NCI-H1694 (cell line): ENCODE data around the gene TTC28.
"Not testable (repeated sequence)": the region's sequence is repeated elsewhere in the genome, so short reads cannot be mapped to it uniquely, and the experiment has no call there.

ENCODE experiments used
- DNase-seq: peaks from one replicate; lab custom pipeline; 2025; lab: John Stamatoyannopoulos, UW

The TTC28 gene

DNA sequence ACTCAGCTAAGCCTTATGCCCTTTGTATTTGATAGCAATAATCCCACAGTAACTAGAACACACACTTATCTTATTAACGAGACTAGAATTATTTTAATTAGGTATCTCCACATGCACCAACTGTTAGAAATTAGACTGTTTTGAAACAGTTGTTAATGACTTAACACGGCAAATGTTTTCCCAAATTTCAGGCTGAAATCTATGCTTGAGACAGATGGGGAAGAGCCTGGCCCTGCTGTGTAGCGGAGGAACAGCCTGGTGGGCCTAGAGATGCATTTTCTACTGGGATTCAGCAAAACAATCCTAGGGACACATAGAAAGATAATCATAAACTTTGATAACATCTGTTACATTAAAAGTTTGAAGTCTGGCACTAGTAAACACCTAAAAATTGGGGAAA lies 273.4 kb downstream of the TTC28 start:
- peak; percentile 34 for DNase-seq

GRCh38 chr22:28405588-28405987 lies 274.1 kb downstream of the TTC28 start:
- no peak for DNase-seq

DNA sequence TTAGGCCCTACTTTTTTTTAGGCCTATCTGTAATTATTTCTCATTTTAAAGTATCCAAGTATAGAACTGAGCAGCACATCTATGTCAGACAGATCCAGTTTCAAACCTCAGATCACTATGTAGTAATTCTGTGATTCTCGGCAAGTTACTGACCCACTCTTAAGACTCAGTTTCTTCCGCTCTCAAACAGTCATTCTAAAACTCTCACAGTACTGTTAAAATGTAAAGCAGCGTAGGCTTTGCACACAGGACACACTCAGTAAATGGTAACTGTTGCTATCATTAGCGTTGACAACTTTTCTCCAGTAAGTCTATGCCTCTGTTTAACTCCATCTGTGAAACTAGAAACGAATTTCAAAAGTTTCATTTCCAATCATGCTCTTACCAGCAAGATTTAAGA lies 277.1 kb downstream of the TTC28 start:
- no peak for DNase-seq

GRCh38 chr22:28402060-28402459 lies 277.6 kb downstream of the TTC28 start:
- no peak for DNase-seq

DNA sequence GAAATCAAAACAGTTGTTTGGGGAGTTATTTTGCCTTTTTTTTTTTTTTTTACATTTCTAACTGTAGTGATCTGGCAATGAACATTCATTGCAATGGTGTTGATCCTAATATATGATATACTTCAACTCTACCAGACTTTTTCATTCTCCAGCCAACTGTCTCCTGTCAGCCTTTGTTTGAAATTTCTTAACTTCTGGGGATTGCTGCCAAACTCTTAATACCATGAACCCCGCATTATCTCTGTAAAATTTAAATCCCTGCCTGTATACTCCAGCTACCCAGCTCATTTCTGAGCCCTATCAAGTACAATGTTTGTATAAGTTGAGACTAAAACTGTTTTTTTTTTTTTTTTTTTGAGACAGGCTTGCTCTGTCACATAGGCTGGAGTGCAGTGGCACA lies 280.7 kb downstream of the TTC28 start:
- no peak for DNase-seq

- no peak for DNase-seq
Measured at GRCh38 chr22:28398355-28398754, 281.3 kb downstream of the TTC28 start.

DNA sequence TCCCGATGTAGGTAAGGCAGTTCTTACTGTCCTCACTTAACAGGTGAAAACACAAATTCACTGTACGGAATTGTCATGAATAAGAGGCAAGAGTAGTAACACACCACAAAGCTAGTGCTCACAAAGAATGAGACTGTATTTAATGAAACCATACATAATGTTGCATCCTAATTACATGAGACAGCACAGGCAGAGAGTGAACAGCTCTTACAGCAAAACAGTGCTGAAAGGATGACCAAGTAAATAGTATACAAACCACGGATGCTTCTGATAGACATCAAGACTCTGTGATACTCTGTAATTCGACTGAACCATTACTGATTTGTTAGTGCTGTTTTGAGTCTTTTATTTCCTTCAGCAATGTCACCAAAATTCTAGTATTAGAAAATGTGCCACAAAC lies 282.3 kb downstream of the TTC28 start:
- DNase-seq = no peak

DNA sequence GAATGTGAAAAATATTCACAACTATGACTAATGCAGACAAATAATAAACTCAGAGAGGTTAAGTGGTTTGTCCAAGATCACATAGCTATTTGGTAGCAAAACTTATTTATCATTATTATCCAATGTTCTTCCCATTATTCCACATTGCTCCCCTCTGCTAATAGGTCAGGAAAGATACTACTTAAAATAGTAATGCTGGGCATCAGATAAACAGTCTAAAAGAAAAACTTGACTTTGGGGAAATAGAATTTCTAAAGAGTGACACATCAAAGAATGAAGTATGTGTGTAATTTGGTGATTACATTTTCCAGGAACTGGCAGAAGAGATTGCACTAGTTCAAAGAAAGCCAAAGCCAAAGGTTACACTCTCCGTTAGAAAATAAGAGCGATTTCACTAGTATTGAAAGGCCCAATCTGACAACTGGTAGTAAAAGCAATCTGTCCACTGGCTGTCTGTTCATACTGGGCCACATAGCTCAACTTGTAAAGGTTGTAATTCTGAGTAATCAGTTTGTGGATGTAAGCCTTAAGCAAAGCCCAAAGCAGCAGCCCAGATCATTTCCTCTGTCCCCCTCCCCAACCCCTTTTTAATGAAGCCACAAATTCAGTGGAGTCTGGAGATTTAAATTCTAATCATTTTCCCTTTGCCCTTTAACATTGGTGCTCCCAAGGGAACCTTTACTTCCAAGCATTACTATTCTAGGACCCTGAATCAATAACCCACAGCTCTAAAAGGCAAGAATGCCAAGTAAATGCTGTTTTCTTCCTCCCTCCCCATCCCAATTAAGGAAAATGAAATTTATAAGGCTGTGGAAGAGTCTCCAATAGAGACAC lies 283.5 kb downstream of the TTC28 start:
- no peak for DNase-seq

DNA sequence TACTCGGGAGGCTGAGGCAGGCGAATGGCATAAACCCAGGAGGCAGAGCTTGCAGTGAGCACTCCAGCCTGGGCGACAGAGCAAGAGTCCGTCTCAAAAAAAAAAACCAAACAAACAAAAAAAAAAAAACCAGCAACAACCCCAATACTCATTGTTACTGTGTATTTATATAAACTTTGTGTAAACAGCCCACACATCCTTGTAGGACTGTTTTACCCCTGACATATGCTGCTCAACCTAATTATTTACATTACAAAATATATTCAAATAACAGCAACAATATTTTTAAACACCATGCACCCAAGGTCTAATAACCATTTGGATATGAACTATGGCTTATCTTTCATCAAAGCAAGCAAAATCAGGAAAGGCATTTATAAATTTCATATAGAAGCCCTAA lies 284.1 kb downstream of the TTC28 start:
- no peak for DNase-seq

GRCh38 chr22:28394513-28395110 lies 285.0 kb downstream of the TTC28 start:
- DNase-seq = no peak

- no peak for DNase-seq
Measured at GRCh38 chr22:28381429-28382167, 298.0 kb downstream of the TTC28 start.

DNA sequence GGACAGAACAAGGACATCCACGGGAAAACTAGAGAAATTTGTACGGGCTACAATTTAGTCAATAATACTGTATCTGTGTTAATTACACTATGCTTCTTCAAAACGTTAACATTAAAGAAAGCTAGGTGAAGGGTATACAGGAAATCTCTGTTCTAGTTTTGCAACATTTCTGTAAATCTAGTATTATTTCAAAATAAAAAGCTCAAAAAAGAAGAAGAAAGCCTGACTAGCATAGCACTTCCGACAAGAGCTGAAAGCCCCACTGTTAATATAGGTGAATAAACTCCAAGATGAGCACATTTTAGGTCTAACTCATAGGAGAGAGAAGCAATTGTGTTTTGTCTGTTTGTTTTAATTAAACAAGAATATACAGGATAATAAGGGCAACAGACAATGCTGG lies 299.7 kb downstream of the TTC28 start:
- no peak for DNase-seq

GRCh38 chr22:28379075-28379779 lies 300.4 kb downstream of the TTC28 start:
- DNase-seq = no peak

- DNase-seq = no peak
Measured at GRCh38 chr22:28375761-28376534, 303.7 kb downstream of the TTC28 start.

DNA sequence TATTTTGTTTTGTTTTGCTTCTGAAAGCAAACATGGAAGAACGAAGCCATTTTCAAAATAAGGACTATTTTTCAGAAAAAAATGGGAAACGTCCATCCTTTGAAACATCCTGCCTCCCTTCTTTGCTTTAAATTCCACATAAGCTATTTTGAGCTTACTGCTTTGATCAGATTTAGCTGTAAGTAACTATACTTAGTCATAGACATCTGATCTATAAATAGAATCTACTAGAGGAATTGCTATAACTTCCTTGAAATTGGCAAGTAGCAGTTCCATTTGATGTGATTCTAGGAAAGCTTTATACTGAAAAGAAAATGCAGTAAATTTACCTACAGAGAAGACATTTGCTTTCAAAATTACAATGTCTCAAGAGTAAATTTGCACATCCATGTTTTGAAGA lies 305.8 kb downstream of the TTC28 start:
- DNase-seq = no peak

DNA sequence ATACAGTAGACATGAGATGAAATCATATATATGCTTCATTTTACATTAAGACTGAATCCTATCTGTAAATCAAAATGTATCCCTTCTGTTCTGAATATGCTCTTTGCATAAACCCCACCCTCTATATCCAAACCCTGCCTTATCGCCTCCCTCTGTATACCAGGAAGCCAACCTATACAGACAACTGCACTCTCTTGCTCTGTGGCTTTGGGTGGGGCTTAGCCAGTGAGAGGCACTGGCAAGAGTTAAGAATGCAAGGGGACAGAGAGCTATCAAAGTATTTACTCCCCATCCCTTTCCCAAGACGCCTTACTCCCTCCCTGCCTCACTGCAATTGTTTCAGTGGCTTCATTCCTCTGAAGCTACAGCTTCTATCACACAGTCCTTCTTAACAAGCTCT lies 309.8 kb downstream of the TTC28 start:
- DNase-seq = no peak

GRCh38 chr22:28366856-28367255 lies 312.8 kb downstream of the TTC28 start:
- DNase-seq = no peak

GRCh38 chr22:28365371-28365770 lies 314.3 kb downstream of the TTC28 start:
- DNase-seq = no peak

DNA sequence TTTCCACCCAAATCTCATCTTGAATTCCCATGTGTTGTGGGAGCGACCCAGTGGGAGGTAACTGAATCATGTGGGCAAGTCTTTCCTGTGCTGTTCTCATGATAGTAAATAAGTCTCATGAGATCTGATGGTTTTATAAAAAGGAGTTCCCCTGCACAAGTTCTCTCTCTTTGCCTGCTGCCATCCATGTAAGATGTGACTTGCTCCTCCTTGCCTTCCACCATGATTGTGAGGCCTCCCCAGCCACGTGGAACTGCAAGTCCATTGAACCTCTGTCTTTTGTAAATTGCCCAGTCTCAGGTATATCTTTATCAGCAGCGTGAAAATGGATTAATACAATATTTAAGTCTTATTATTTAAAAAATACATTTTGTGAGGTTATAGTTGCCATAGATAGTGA lies 315.5 kb downstream of the TTC28 start:
- DNase-seq = not testable (repeated sequence)

- no peak for DNase-seq
Measured at GRCh38 chr22:28360939-28361338, 318.7 kb downstream of the TTC28 start.

DNA sequence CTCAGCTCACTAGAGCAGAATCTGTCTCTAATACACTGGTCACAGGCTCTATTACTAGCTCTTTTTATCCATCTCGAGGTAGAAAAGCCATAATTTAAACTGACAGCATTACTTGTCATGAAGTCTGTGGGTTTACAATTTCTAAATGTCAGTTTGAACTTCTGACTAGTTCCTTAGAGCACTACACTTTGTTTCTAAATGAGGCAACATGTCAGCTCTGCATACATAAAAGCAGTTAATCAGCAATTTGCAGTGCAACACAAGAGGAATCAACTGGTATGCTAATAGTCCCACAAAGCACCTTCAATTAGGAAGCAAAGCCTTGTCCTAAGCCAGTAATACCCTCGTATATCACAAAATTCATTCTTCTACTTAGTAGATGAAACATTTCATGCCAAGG lies 321.3 kb downstream of the TTC28 start:
- no peak for DNase-seq

DNA sequence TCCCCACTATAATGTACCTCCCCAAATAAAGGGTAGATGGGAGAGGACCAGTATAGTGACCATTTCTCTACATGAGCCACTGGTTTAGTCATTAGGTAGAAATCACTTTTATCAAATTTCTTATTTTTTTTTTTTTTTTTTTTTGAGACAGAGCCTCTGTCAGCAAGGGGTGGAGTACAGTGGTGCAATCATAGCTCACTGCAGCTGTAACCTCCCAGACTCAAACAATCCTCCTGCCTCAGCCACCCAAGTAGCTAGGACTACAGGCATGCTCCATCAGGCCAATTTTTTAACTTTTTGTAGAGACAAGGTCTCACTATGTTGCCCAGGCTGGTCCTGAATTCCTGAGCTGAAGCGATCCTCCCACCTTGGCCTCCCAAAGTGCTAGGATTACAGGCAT lies 322.4 kb downstream of the TTC28 start:
- DNase-seq = no peak
